HG03521 (cell line): ENCODE results near the gene LRP8.
"Not testable (repeated sequence)": the region's sequence is repeated elsewhere in the genome, so short reads cannot be mapped to it uniquely, and the experiment has no call there.

Experiments used
- ATAC-seq: cut with Tn5 transposase; IDR thresholded peaks from one replicate; pipeline ENCODE4 v1.9.1; 2021; ENCODE audit warnings: mild to moderate bottlenecking, moderate library complexity; ENCODE audit not compliant: unreplicated experiment

The LRP8 gene

GRCh38 chr1:53285969-53286760, 41.7 kb downstream of the LRP8 start:
- no peak for ATAC-seq

GRCh38 chr1:53285546-53285945, 42.3 kb downstream of the LRP8 start:
- no peak for ATAC-seq

- no peak for ATAC-seq
Measured at GRCh38 chr1:53284224-53285020, 43.4 kb downstream of the LRP8 start.

- ATAC-seq: not testable (repeated sequence)
Measured at GRCh38 chr1:53283156-53283555, 44.7 kb downstream of the LRP8 start.

- no peak for ATAC-seq
Measured at GRCh38 chr1:53281133-53281532, 46.7 kb downstream of the LRP8 start.

- ATAC-seq: no peak
Measured at GRCh38 chr1:53280496-53280895, 47.4 kb downstream of the LRP8 start.

GRCh38 chr1:53279296-53280200, 48.3 kb downstream of the LRP8 start:
- ATAC-seq: no peak

GRCh38 chr1:53278298-53278725, 49.6 kb downstream of the LRP8 start:
- no peak for ATAC-seq

- ATAC-seq: no peak
Measured at GRCh38 chr1:53277326-53277725, 50.5 kb downstream of the LRP8 start.

GRCh38 chr1:53276902-53277281, 51.0 kb downstream of the LRP8 start:
- no peak for ATAC-seq

GRCh38 chr1:53276153-53276901, 51.5 kb downstream of the LRP8 start:
- ATAC-seq: no peak

- no peak for ATAC-seq
Measured at GRCh38 chr1:53275566-53275965, 52.3 kb downstream of the LRP8 start.

- ATAC-seq: no peak
Measured at GRCh38 chr1:53274541-53275185, 53.2 kb downstream of the LRP8 start.

- ATAC-seq: no peak
Measured at GRCh38 chr1:53274026-53274425, 53.8 kb downstream of the LRP8 start.

- no peak for ATAC-seq
Measured at GRCh38 chr1:53273526-53273925, 54.3 kb downstream of the LRP8 start.

- ATAC-seq: no peak
Measured at GRCh38 chr1:53272349-53272748, 55.5 kb downstream of the LRP8 start.

GRCh38 chr1:53271446-53272090, 56.3 kb downstream of the LRP8 start:
- ATAC-seq: no peak

GRCh38 chr1:53270873-53271272, 57.0 kb downstream of the LRP8 start:
- ATAC-seq: no peak

GRCh38 chr1:53270107-53270506, 57.8 kb downstream of the LRP8 start:
- ATAC-seq: no peak
